Measurements from ENCODE around the gene TXNRD2.

The TXNRD2 gene

DNA sequence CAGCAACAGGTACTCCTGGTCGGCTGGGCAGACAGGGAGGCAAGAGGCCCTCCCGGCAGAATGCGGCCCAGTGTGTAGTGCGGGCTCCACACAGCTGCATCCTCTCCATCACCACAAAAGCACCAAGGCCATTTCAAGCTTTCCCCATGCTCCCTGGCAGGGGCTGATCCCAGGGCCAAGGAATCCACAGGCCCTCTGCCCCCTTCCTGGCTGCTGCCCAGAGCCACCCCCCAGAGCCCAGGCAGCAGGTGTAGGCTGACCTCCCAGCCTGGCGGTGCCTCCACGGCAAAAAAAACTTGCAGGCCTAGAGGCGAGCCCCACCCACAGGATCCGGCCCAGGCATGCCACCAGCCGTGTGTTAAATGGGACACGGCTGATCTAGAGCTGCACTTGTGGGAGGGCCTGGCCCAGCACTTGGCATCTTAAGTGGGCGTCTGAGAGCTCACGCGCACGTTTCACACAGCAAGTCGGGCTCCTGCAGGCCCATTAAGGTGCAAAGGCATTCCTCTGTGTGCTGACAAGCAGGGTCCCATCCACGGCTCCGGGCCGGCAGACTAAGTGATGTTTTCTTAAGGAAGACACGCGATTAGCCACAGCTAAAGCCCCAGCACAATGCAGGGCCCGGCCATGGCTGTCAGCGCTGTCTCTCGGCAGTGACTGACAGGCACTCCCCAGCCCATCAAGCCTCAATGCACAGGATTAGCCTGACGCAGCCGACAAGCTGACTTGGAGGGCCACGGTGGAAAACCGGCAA lies 67.1 kb downstream of the TXNRD2 start:
- Mint-ChIP-seq H3K36me3 (ENCODE audit: low read depth) (no peaks in the 10 kb centered on the region), H3K4me3 (no peak overlapping the region), H3K27me3 (ENCODE audit: low read depth) (no peaks in the 10 kb centered on the region), H3K4me1 (ENCODE audit: low read depth) (no peaks in the 10 kb centered on the region), H3K27ac (no peak overlapping the region), H3K9me3 (no peaks in the 10 kb centered on the region)

DNA sequence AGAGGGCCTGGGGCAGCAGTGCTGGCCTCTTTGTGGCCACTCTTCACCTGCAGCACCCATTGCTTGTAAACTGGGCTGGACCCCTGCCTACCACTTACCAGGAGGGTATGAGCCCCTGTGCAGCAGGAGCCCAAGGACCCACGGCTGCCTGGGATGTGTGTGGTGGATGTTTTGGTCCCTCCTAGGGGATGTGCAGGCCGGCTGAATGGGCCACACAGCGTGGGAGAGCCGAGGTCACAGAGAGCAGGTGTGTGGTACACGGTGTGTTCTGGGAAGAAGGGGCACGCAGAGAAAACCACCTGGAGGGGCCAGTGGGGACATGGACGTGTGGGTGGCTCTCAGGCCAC lies 67.7 kb downstream of the TXNRD2 start:
- Mint-ChIP-seq H3K4me3 (no peak overlapping the region), H3K27ac (no peak overlapping the region)

DNA sequence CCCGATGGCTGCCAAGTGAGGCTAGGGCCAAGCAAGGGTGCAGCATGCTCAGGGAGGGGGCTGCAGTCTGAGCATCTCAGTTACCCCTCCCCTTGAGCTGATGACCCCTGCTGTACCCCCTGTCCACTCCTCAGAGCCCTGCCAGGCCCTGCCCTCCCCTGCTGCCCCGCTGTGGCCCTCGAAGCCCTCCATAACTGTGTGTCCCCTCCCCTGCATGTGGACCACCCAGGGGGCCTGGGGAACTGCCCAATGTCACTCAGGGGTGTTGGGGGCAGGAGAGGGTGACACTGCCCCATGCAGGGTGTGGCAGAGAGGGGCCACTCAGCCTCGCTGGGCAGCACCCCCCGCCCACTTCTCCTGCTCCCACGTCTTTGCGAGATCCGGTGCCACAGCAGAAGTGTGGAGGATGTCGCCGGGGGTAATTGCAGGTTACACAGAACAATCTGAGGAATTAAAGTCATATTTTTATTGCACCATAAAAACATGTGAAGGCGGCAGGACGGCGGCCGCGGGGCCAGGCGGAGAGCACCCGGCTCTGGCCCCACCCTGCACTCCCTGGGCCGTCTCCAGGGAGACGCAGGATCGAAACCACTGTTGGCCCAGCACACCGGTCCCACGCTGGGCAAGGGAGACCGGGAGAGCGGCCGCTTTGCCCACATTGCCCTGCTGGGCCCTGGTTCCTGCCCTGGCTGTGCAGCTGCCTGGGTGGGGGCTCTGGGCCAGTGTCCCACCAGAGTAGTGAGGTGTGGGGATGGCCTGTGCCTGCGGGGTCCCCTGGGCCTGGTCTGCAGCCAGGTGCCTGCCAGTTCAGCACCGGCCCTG lies 68.3 kb downstream of the TXNRD2 start:
- Mint-ChIP-seq H3K27ac (peak overlapping the region; percentile 41), H3K4me3 (no peak overlapping the region), H3K9me3 (no peaks in the 10 kb centered on the region), H3K36me3 (ENCODE audit: low read depth) (no peaks in the 10 kb centered on the region), H3K4me1 (ENCODE audit: low read depth) (no peaks in the 10 kb centered on the region), H3K27me3 (ENCODE audit: low read depth) (no peaks in the 10 kb centered on the region)

More for the DNA sequence above, 67.7 kb downstream of the TXNRD2 start:
- Mint-ChIP-seq H3K9me3 (no peaks in the 10 kb centered on the region), H3K27me3 (ENCODE audit: low read depth) (no peaks in the 10 kb centered on the region), H3K36me3 (ENCODE audit: low read depth) (no peaks in the 10 kb centered on the region), H3K4me1 (ENCODE audit: low read depth) (no peaks in the 10 kb centered on the region)

DNA sequence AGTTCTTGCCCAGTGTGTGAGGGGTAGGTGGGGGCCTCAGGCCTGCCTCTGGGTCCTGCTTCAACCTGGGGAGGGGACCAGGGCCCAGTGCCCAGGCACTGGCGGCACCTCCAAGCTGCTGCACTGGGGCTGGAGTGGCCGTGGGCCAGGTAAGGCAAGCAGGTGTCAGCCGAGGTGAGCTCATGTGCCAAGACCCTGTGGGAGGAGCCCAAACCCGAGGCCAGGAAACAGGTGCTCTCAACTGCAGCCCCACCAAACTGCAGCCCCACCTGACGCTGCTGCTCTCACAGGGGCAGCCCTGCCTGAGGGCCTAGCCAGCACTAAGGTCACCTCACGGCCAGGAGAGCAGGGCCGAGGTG lies 68.9 kb downstream of the TXNRD2 start:
- no peak overlapping the region for H3K4me3 Mint-ChIP-seq
- no peaks in the 10 kb centered on the region for H3K9me3 Mint-ChIP-seq
- H3K4me1 Mint-ChIP-seq (ENCODE audit: low read depth): no peaks in the 10 kb centered on the region
- no peaks in the 10 kb centered on the region for H3K27me3 Mint-ChIP-seq (ENCODE audit: low read depth)
- H3K36me3 Mint-ChIP-seq (ENCODE audit: low read depth): no peaks in the 10 kb centered on the region
- no peak overlapping the region for H3K27ac Mint-ChIP-seq

DNA sequence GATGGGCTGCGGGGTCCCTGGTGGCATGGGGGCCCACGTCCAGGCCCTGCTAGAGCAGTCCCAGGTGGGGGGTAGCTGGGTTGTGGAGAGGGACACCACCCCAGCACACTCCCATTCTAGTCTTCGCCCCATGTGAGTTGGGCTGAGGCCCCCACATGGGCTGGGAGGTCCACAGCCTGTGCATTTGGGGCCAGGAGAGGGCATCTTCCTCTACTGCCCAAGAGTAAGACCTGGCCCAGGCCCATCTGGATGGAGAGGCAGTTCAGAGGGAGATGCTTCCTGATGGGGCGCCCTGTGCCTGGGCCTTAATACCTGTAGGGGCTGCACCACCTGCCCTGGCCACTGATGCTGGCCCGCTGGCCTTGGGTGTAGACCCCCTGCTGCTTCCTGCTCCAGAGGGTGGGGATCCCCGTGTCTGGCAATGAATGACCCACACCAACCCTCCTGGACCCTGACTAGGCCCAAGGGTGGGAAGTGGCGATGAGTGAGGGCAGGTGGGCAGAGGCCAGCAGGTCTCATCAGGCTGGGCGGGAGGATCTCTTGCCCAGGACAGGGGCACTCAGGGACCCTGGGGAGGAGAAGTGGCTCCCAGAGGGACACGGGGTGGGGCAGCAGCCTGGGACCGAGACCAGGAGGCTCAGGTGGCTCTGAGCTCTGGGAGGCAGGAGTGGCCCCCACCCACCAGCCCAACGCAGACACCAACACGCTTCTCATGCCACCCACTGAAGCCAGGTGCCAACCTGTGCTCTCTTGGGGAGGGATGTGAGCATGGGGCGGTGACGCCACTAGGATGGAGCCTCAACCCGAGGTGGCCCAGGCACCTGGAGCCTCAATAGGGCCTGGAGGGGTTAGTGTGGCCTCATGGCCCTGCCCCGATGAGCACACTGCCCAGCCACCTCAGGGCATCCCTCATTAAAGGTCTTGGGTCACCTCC lies 69.5 kb downstream of the TXNRD2 start:
- Mint-ChIP-seq H3K4me1 (ENCODE audit: low read depth) (no peaks in the 10 kb centered on the region), H3K36me3 (ENCODE audit: low read depth) (no peaks in the 10 kb centered on the region), H3K9me3 (no peaks in the 10 kb centered on the region), H3K27me3 (ENCODE audit: low read depth) (no peaks in the 10 kb centered on the region), H3K27ac (no peak overlapping the region), H3K4me3 (no peak overlapping the region)

DNA sequence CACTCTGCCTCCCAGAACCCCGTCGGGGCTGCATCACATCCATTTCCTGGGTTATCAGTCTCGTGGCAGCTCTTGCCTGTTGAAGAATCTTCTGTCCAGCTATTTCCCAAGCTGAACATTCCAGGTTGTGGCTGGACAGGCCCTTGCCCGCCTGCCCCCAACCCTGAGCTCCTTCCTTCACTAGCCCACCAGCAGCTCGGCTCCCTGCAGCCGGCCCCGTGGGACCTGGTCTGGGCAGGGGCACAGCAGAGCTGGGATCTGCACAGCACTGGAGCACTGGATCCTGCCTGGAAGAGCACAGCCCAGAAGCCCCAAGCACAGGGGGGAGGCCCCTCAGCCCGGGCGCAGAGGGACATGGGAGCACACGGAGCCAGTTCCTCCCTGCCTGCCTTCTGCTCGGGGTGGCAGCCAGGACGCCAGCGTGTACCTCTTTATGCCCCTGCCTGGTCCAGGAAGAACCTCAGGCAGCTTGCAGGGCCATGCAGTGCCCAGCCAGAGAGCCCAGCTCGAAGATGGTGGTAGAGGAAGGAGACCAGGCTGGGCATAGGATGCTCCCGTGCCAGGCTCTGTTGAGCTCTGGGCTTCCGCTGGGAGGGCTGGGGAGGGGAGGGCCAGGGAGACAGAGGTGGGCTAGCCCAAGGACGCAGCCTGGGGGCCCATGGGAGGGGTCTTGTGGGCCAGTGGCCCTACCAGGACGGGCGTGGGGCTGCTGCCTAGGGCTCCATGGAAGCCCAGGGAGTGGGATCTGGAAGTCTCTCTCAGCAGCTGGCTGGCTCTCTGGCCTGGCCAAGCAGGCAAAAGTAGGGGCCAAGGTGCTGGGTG lies 70.4 kb downstream of the TXNRD2 start:
- no peaks in the 10 kb centered on the region for H3K4me1 Mint-ChIP-seq (ENCODE audit: low read depth)
- no peak overlapping the region for H3K27ac Mint-ChIP-seq
- H3K4me3 Mint-ChIP-seq: no peak overlapping the region
- H3K36me3 Mint-ChIP-seq (ENCODE audit: low read depth): no peaks in the 10 kb centered on the region
- no peaks in the 10 kb centered on the region for H3K9me3 Mint-ChIP-seq
- no peaks in the 10 kb centered on the region for H3K27me3 Mint-ChIP-seq (ENCODE audit: low read depth)

DNA sequence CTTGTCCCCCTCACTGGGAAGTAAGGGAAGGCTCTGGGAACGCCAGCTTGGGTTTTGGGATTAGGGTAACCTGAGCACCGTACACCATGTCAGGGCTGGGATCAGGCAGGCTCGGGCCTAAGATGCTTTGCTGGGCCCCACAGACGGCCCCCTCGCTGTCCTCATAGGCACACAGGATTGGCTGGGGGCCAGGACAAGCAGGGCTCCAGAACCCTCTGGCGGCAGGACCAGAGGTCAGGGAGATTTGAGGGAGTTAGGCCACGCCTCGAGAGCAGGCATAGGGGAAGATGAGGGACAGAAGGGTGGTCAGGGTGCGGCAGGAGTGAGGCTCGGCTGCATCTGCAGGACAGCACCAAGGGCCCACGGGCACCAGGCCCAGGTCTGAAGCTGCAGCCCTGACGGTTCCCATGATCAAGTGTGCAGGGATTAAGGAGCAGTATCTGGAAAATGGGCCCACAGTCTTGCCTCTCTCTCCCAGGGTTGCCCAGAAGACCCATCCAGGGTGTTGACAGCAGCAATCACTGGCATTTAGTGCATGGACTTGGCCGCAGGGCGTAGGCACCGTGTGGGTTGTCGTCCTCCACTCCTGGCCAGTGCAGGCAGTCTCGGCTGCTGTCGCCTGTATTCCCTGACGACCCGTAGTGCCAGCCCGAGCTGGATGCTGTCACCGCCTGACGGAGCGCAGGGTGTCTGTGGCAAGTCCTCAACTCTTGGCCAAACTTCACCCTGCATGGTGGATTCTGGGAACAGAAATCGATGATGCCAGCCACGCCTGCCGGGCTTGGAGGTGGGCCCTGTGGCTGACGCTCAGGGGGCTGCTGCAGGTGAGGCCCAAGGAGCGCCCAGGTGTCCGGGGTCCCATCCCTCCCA lies 71.2 kb downstream of the TXNRD2 start:
- H3K9me3 Mint-ChIP-seq: no peaks in the 10 kb centered on the region
- no peak overlapping the region for H3K4me3 Mint-ChIP-seq
- H3K36me3 Mint-ChIP-seq (ENCODE audit: low read depth): no peaks in the 10 kb centered on the region
- no peak overlapping the region for H3K27ac Mint-ChIP-seq
- no peaks in the 10 kb centered on the region for H3K4me1 Mint-ChIP-seq (ENCODE audit: low read depth)
- H3K27me3 Mint-ChIP-seq (ENCODE audit: low read depth): peaks cover 8% of the 10 kb centered on the region

DNA sequence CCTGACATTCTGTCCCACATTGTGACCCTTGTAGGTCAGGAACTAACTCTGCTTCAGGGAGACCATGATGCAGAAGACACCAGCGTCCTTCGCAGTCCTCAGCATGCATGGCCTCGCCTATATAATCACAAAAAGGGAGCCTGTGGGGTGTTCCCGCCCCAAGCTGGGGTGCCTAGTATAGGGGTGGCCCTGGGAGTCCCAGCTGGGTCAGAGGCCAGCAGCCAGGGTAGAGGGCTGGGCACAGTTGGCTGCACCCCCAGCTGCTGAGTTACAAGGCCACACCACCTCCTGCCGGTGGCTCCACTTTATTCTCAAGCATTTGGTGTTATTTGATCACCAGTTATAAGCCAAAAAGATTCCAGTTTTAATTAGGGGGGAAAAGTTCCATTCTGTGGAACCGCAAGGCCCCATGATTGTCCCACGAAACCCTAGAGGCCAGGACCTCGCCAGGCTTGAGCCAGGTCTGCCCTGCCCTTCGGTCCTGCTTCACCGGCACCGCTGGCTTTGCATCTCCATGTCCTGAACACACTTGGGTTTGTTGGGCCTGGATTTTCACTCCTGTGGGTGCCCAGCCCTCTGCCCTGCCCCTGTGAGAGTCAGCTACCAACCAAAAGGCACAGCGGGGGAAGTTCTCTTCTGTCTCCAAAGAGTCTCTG lies 72.0 kb downstream of the TXNRD2 start:
- Mint-ChIP-seq H3K9me3 (no peaks in the 10 kb centered on the region), H3K27ac (no peak overlapping the region), H3K4me1 (ENCODE audit: low read depth) (no peaks in the 10 kb centered on the region), H3K36me3 (ENCODE audit: low read depth) (no peaks in the 10 kb centered on the region), H3K27me3 (ENCODE audit: low read depth) (peaks cover 14% of the 10 kb centered on the region), H3K4me3 (no peak overlapping the region)

DNA sequence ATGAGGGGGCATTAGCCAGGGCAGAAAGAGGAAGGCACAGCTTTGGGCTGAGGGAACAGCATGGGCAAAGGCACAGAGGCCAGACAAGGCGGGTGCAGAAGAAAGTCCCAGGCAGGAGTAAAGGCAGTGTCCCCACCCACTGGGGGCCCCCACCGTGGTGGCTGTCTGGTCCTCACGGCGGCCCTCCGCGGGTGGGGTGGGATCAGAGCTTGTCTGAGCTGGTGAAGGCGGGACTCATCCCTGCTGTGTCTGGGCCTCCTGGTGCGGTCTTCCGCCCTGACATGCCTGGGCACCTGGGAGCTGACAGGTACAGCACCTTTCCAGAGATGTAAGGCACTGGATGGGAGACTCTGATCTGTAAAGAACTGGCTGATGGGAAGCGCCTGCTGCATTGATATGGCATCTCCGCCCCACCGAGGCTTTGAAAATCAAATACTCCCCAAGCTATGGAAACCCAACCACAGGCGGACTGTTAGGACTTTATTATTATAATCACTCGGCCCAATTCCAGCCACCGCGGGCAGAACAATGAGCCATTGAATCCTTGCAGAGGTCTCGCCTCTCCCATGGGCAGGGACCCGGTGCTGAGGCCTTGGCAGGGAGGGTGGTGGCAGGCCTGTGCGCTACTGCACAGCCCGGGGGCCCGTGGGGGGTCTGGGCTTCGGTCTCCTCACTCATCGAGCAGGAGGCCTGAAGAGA lies 72.7 kb downstream of the TXNRD2 start:
- H3K9me3 Mint-ChIP-seq: no peaks in the 10 kb centered on the region
- no peaks in the 10 kb centered on the region for H3K36me3 Mint-ChIP-seq (ENCODE audit: low read depth)
- H3K4me3 Mint-ChIP-seq: no peak overlapping the region
- peaks cover 17% of the 10 kb centered on the region for H3K27me3 Mint-ChIP-seq (ENCODE audit: low read depth)
- no peaks in the 10 kb centered on the region for H3K4me1 Mint-ChIP-seq (ENCODE audit: low read depth)
- no peak overlapping the region for H3K27ac Mint-ChIP-seq

DNA sequence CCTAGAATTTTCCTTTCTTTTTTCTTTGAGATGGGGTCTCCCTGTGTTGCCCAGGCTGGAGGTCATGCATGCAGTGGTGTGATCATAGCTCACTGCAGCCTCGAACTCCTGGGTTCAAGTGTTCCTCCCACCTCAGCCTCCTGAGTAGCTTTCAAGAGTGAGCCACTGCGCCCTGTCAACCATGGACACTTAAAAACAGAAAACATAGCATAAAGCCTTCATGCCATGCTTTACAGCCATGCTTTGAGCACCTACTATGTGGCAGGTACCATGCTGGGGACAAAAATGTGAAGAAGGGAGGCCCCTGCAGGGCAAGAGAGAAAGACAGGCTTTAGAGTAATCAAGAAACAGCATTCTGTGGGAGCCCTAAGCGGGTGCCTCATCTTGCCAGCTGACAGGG lies 73.3 kb downstream of the TXNRD2 start:
- Mint-ChIP-seq H3K27ac (no peak overlapping the region), H3K4me1 (ENCODE audit: low read depth) (no peaks in the 10 kb centered on the region), H3K9me3 (no peaks in the 10 kb centered on the region), H3K36me3 (ENCODE audit: low read depth) (no peaks in the 10 kb centered on the region), H3K4me3 (no peak overlapping the region), H3K27me3 (ENCODE audit: low read depth) (peaks cover 17% of the 10 kb centered on the region)

DNA sequence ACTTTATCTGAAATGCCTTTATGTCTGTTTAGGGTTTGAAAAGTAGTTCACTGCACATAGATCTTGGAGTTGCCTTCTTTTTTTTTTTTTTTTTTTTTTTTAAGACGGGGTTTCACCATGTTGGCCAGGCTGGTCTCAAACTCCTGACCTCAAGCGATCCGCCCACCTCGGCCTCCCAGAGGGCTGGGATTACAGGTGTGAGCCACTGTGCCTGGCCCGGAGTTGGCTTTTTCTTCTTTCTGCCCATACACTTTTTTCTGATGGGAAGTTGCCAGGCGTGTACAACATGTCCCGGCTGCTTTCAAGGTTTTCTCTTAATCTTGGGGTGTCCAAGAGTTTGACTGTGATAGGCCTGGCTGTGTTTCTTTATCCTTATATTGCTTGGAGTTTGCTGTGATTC lies 74.0 kb downstream of the TXNRD2 start:
- Mint-ChIP-seq H3K27me3 (ENCODE audit: low read depth) (peaks cover 17% of the 10 kb centered on the region), H3K4me3 (no peak overlapping the region), H3K36me3 (ENCODE audit: low read depth) (no peaks in the 10 kb centered on the region), H3K9me3 (no peaks in the 10 kb centered on the region), H3K27ac (no peak overlapping the region), H3K4me1 (ENCODE audit: low read depth) (no peaks in the 10 kb centered on the region)

DNA sequence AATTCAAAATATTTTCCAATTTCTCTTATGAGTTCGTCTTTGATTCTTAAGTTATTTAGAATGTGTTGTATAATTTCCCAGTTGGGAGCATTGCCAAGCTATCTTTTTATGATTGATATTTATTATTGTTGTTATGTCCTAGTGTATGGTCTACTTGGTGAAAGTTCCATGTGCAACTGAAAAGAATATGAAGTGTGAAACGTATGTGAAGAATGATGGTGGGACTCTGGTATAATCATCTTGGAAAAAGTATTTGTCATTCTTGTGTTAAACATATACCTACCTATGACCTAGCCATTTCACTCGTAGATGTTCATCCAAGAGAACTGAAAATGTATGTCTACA lies 75.0 kb downstream of the TXNRD2 start:
- Mint-ChIP-seq H3K27ac (no peak overlapping the region), H3K4me3 (no peak overlapping the region), H3K9me3 (no peaks in the 10 kb centered on the region), H3K36me3 (ENCODE audit: low read depth) (no peaks in the 10 kb centered on the region), H3K4me1 (ENCODE audit: low read depth) (no peaks in the 10 kb centered on the region), H3K27me3 (ENCODE audit: low read depth) (peaks cover 17% of the 10 kb centered on the region)
